Measurements from ENCODE around the gene TASP1.
"Not testable (repeated sequence)": the region's sequence is repeated elsewhere in the genome, so short reads cannot be mapped to it uniquely, and the experiment has no call there.

TASP1 gene

DNA sequence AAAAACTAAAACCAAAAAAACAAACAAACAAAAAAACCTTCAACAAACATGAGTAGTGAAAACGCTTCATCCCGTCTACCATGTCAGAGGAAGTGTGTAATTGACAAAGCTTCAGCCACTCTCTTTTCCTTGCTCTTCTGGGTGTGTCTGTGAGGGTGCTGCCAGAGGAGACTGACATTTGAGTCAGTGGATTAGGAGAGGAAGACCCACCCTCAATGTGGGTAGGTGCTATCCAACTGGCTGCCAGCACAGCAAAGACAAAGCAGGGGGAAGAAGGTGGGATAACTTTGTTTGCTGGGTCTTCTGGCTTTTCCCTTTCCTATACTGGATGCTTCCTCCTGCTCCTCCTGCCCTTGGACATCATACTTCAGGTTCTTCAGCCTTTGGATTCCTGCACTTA lies 145.6 kb downstream of the TASP1 start:
- DNase-seq (ENCODE audit: low read depth), result no peak

DNA sequence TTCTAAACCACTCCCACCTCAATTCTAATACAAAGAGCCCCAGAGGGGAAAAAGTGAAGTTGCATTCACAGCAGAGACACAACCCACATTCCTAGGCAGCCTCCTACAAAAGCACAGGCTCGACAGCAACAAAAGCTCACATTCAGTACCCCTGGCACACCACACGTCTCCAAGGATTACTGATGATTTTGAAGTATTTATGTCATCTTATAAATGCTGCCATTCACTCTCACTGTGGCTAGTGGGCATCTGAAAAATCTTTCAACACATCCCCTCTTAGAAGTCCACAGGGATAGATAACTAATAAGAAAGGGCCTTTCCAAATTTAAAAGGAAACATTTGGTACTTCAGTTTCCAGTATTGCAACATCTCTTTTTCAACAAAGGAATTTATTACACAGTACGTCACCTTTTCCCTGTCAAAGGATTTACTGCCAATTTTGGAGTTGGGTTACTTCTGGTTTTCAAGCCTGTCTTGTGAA lies 146.7 kb downstream of the TASP1 start:
- DNase-seq (ENCODE audit: low read depth), result no peak

DNA sequence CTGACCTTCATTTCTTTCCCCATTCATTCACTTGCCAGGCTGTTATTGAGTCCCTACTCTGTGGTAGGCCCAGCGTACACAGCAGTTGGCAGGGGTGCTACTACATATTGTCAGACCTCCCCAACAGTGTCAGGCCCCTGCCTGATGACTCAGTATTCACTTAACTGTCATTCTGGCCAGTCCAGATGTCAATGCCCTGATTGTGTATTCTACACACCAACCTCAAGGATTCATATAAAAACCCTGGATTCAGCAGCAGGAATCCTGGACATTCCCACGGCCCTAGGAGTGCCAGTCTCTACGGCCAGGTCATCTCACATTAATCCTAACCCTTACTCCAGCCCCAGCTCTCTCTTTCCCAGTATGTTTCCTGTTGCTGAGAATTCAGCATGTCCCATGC lies 151.5 kb downstream of the TASP1 start:
- DNase-seq (ENCODE audit: low read depth), result no peak

DNA sequence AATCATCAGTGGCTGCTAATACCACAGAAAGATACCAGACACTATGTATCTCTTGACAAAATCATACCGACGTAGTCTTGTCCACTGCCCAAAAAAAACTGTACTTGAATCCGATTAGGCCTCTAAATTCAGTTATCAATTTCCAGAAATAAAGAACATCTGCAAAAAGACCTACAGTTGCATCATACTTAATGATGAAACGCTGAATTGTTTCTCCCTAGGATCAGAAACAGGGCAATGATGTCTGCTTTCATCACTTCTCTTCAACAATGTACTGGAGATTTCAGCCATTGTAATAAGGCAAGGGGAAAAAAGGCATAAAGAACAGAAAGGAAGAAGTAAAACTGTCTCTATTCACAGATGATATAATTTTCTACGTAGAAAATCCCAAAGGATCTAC lies 152.0 kb downstream of the TASP1 start:
- DNase-seq (ENCODE audit: low read depth), result no peak

DNA sequence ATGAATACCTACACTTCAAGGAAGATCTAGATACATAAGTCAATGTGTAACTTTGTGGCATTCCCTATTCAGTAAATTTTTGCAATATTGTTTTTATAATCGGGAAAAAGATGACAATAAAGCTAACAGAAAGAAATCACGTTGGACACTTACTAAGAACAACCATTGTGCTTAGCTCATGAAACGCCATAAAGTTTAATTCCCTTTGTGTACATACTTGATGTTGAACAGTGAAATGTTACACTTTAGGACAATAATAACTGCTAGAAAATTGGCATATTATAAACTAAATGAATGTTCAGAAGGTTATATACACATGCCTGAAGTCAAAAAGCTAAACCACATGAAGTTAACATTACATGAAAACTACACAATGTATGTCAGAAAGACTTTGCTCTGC lies 153.2 kb downstream of the TASP1 start:
- DNase-seq (ENCODE audit: low read depth), result no peak

DNA sequence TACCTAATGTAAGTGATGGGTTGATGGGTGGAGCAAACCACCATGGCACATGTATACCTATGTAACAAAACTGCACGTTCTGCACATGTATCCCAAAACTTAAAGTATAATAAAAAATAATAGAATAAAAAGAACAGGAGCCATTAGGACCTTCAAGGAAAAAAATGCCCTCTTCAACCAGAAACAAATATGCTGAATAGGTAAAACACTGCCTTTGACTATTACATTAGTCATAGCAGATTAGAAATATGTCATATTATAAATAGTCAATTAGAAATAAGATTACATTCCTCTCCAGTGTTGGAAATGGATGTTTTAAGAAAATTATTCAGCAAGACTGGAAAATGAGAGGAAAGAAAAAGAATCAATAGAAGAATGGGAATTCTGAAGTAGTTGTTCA lies 153.7 kb downstream of the TASP1 start:
- DNase-seq (ENCODE audit: low read depth), result not testable (repeated sequence)

DNA sequence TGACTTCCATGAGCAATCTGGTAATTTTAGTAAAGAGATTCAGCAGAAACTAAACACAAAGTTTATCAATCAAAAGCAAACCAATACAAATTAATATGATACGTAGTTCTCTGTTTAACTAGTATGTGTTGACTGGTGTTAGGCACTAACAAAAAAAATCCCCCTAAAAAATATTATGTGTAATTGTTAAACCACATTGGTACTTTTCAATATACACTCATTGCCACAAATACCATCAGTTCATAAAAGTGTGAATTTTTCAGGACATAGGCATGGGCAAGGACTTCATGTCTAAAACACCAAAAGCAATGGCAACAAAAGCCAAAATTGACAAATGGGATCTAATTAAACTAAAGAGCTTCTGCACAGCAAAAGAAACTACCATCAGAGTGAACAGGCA lies 155.3 kb downstream of the TASP1 start:
- not testable (repeated sequence) for DNase-seq (ENCODE audit: low read depth)

DNA sequence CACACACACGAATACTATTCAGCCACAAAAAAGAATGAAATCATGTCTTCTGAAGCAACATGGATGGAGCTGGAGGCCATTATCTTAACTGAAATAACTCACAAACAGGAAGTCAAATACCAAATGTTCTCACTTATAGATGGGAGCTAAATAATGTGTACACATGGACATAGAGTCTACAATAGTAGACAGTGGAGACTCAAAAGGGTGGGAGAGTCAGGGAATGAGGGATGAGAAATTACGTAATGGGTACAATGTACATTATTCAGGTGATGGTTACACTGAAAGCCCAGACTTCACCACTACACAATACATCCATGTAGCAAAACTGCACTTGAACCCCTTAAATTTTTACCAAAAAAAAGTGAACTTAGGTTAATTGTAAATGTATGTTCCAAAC lies 160.4 kb downstream of the TASP1 start:
- no peak for DNase-seq (ENCODE audit: low read depth)

DNA sequence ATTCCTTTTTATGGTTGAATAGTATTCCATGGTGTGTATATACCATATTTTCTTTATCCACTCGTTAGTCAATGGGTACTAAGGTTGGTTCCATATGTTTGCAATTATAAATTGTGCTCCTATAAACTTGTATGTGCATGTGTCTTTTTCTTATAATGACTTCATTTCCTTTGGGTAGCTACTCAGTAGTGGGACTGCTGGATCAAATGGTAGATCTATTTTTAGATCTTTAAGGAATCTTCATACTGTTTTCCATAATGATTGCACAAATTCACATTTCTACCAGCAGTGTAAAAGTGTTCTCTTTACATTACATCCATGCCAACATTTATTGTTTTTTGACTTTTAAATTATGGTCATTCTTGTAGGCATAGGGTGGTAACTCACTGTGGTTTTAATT lies 164.3 kb downstream of the TASP1 start:
- DNase-seq (ENCODE audit: low read depth), result no peak

DNA sequence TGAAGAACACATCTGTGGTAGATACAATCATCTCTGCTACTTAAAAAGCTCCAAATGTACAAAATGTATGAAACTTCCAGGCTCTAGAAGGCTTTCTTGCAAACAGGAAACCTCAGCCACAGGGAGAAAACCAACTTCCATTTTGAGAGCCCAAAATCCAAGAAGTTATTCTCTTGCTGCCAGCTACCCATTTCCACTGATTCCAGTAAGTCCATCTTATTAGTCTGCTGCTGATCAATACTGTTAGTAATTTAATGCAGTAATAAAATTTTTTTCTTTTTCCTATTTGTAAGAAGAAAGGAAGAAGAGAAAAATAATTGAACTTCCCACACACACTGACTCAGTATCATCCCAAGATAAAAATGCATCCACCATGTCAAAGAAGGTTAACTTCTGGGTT lies 169.5 kb downstream of the TASP1 start:
- no peak for DNase-seq (ENCODE audit: low read depth)

DNA sequence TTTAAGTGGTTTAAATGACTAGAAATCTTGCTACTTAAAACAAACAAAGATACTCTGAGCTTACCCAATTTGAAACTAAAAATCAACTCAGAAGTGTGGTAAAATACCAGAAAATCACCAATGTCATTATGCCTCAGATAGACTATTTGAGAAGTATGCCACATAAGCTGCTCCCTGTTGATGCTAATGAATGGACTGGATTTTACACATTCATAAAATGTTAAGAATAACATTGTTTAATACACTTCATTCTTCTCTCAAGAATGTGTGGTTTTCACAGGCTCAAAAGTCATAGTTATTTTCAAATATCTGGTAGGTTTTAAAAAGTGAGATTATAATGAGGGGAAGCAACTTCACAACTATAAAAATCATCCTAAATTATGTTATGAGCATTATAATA lies 170.6 kb downstream of the TASP1 start:
- DNase-seq (ENCODE audit: low read depth), result no peak

DNA sequence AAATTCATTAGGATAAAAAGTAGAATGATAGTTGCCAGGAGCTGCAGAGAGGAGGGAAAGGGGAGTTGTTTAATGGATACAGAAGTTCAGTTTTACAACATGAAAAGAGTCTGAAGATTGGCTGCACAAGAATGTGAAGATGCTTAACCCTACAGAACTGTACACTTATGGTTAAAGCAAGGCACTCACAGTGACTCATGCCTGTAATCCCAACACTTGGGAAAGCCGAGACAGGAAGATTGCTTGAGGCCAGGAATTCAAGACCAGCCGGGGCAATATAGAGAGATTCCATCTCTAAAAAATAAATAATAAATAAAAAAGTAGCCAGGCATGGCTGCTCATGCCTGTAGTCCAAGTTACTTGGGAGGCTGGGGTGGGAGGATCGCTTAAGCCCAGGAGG lies 174.0 kb downstream of the TASP1 start:
- no peak for DNase-seq (ENCODE audit: low read depth)

DNA sequence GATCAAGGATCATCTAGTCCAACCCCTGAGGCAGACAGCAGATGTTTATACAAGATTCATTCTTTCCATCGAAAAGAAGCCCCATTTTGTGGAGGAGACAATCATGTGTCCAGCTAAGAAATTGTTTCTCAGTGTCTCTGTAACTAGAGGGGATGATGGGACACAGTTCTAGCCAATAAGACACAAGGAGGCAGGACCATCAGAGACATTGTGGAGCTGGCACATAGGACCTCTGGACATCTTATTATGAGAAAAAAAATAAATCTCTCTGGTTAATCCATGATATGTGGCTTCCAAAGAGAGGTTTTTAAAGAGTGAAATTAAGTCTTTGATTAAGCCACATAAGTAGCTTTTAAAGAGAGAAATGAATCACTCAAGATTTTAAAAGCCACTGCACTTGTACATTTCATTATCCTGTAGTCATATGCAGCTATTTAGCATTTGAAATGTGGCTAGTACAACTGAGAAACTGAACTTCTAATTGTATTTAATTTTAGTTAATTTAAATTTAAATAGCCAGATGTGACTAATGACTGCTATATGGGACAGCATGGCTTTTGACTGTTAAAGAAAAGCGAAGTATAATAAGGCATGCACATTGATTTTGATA lies 176.8 kb downstream of the TASP1 start:
- no peak for DNase-seq (ENCODE audit: low read depth)

DNA sequence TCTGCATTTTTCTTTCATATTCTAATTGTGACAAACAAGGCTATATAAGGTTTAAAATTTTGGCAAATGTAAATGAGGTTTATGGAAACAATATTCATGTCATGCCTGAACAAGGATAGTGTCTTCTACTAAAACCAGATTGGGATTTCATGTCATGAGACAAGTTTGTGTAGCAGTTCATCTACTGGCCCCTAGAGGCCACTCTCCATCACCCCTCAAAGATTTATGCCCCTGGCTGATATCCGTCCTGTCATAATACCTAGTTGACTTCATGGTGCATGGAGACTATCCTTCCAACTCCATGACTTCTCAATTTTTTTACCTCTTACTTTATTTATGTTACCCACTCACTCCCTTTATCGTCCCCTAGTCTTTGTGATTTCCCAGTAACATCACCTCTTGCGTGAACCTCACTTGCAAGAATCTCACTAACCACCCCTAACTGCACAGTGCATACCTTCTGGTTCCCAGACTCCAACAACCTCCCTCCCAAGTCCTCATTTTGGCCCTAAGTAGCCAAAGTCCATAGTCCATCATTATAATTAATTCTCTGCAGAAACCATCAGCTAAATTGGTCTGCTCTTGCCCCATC lies 179.8 kb downstream of the TASP1 start:
- no peak for DNase-seq (ENCODE audit: low read depth)

DNA sequence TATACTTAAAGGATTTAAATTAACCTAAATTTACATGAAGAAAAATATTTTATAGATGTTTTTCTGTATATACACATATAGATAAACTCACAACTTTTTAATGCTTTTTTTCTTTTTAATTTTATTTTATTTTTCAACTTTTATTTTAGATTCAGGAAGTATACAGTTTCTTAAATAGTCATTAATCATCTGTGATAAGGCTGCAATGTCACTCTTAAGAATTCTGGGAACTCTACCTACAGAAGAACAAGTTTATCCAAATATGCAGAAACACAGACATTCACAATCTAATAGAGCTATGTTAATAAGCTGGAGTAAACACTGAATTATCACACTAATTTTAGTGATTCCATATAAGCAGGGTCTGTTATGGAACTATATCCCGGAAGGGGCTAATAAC lies 181.2 kb downstream of the TASP1 start:
- DNase-seq (ENCODE audit: low read depth), result no peak

DNA sequence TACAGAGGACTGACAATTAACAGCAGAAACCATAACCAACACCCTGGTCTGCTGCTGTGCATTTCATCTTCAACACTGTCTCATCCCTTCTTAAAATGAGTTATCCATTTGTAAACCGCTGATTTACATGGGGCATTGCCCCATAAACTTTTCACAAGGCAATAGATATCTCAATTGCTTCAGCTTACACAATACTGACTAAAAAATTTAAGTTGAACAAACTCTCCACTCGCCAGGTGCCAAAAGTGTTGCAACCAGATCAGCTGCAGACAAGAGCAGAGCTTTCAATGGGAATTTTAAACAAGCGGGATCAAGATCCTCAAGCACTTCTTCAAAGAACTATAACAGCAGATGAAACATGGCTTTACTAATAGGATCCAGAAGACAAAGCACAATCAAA lies 183.0 kb downstream of the TASP1 start:
- DNase-seq (ENCODE audit: low read depth), result no peak

DNA sequence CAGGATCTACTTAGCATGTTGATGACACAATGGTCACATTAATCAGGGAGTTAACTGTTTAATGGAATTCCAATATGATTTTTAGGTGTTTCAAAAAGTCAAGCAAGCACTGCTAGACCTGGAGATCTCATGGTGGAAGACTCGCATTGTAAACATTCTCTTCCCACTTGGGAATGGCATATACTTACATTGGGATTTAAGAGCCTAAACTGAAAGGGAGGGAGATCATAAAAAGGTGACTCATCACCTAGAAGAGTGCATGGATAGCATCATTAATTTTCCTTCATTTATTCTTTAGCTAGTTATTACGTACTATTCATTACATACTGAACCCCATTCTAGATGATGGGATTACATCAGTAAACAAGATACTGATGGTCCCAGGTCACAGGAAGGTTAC lies 185.4 kb downstream of the TASP1 start:
- no peak for DNase-seq (ENCODE audit: low read depth)

DNA sequence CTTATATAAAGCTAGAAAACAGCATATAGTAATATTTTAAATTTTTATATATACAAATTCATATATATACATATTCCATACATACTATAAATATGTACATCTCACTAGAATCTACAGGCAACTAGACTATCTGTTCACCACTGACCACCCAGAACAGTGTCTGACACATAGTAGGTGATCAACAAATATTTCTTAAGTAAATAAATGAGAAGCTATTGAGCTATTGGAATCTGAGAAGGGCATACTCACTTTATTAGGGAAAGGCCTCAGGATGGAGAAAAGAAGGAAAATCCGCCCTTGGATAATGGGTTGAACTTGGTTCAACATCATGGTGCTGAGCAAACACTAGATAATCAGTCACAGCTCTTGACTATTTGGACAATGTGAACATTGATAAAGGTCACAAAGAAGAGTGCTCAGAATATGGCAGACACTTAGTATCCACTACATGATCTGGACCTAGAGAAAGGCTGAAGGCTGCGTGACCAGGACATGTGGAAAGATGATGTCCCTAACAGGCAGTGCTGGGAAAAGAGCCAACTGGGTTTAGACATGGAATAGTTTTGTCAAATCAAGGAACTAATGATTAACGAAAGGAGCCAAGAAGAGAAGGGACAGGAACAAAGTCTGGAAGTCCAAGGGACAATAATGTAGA lies 186.1 kb downstream of the TASP1 start:
- no peak for DNase-seq (ENCODE audit: low read depth)

DNA sequence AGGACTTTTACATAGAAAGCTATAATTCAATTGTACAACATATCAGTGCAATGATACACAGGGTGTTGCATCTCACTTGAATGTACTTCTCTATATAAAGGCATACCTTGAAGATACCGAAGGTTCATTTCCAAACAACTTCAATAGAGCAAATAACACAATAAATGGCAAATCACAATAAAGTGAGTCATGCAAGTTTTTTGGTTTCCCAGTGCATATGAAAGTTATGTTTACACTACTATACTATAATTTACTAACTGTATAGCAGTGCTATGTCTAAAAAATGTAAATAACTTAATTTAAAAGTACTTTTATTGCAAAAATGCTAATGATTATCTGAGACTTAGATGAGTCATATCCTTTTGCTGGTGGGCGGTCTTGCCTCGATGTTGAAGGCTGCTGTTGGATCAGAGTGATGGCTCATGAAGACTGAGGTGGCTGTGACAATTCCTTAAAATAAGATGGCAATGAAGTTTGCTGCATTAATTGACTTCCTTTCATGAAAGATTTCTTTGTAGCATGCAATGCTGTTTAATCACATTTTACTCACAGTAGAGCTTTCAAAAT lies 188.8 kb downstream of the TASP1 start:
- no peak for DNase-seq (ENCODE audit: low read depth)

DNA sequence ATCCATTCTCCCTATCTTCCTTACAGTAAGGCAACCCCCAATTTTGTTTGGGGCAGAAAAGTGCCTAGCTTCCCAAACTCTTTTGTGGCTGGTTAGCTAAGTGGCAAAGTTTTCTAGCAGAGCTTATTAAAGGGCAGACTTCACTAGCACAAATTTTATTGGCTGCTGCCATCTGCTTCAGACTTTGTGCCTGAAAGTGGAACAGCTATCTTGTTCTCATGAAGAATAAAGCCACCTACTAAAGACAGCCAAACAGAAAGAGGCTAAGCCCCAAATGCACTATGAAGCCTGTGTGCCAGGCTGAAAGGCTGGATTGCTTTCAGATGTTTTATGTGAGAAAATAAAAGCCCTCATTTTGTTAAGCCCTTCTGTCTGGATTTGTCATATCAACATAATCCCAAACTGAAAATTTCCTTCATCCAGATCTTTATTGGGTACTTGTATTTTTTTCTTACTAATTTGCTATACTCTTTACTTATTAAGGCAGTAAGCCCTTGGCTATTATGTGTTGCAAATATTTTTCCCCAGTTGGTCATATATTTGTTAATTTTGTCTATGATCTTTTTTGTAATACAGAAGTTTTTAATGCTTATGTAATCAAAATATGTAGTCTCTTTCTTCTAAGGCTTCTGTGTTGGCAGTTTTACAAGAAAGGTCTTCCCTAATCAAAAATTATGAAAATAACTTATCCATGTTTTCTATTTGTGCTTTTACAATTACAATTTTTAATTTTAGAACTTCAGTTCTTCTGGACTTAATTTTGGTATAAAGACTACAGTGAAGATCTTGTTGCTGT lies 191.1 kb downstream of the TASP1 start:
- no peak for DNase-seq (ENCODE audit: low read depth)

DNA sequence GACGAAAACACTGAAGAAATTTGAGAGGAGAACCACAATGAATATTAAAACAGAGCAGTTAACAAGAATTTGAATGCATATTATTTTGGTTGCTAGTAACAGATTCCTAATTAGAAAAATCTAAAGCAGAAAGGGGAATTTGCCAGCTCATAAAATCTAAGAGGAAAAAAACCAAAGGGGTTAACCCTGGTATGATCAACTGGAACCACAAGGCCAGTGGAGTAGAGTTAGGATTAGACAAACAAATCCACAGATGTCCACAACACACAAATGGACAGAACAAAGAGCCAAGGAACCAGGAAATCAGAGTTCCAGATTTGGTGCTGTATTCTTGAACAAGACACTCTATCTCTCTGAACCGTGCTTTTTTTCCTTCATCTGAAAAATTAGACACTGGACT lies 195.0 kb downstream of the TASP1 start:
- DNase-seq (ENCODE audit: low read depth), result no peak

DNA sequence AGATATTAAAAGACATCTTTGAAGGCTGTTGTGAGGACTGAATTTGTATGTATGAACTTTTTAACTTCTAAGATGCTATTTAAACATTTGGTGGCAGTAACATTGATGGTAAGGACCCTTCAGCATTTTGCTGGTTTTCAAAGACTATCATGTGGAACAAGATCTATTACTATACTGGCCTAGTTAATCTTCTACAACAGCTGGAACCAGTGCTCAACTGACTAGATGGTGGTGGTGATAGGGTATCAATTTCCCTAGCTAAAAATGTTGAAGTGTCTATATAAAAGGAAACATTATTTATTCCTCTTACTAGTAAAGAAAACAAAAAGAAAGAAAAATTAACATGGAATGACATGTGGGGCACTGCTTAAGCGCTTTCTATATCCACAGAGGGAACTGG lies 195.7 kb downstream of the TASP1 start:
- no peak for DNase-seq (ENCODE audit: low read depth)

DNA sequence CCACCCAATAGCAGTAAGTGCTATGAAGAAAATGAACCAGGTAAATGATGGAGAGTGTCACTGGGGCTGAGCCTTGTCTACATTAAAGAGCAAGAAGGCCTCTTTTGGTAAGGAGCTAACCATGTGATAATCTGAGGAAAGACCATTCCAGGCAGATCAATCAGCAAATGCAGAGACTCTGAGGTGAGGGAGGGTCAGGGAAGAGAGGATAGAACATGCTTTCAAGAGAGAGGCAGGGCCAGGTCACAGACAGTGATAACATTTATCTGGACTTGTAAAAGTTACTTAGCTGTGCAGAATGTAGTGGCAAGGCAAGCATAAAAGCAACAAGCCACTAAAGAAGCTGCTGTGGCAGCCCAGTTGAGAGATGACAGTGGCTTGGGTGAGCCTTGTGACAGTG lies 197.3 kb downstream of the TASP1 start:
- DNase-seq (ENCODE audit: low read depth), result no peak

Measured in stimulated activated CD4-positive, alpha-beta T cell treated with anti-CD3 and anti-CD28 coated beads, Interleukin-2, amount 100 ng/mL, for 4 hours (primary cell).